IPS-15b (cell line): ENCODE results near the gene CLINT1.
"Not testable (repeated sequence)": the region's sequence is repeated elsewhere in the genome, so short reads cannot be mapped to it uniquely, and the experiment has no call there.

ENCODE experiments used
- H3K27me3 ChIP-seq: one replicate; pipeline ENCODE4 v1.6.1; 2013; ENCODE audit warnings: low read length; ENCODE audit not compliant: control insufficient read depth, insufficient read depth
- H3K36me3 ChIP-seq: one replicate; pipeline ENCODE4 v1.6.1; 2013; ENCODE audit warnings: low read length; ENCODE audit not compliant: control insufficient read depth, insufficient read depth
- H3K4me1 ChIP-seq: one replicate; pipeline ENCODE4 v1.6.1; 2013; ENCODE audit warnings: mild to moderate bottlenecking, low read length; ENCODE audit not compliant: control insufficient read depth, insufficient read depth
- H3K4me3 ChIP-seq: one replicate; pipeline ENCODE4 v1.5.1; 2013; ENCODE audit warnings: low read depth, low read length
- H3K9ac ChIP-seq: one replicate; pipeline ENCODE4 v1.6.1; 2013; ENCODE audit warnings: low read depth, mild to moderate bottlenecking, low read length
- H3K9me3 ChIP-seq: one replicate; pipeline ENCODE4 v1.6.1; 2013; ENCODE audit warnings: mild to moderate bottlenecking, low read length; ENCODE audit not compliant: control insufficient read depth, insufficient read depth

CLINT1 gene

DNA sequence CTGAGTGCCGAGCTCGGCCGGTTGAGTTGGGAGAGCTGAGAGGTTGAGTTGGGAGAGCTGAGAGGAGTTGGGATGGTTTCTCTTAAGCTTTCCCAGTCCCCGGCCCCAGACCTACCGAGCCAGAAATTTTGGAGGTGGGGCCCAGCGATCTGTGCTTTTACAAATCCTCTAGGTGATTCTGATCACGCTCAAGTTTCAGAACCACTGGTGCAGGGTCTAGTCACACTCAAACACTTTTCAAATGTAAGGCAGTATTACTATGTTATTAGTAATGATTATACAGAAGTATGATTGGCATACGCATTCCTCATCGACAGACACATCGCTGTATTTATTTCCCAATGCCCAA, 256 bp upstream of the CLINT1 start:
- H3K36me3 ChIP-seq: no peaks in the 10 kb centered on the region
- no peak overlapping the region for H3K9ac ChIP-seq
- no peaks in the 10 kb centered on the region for H3K27me3 ChIP-seq
- peaks cover 13% of the 10 kb centered on the region for H3K4me1 ChIP-seq
- no peaks in the 10 kb centered on the region for H3K9me3 ChIP-seq
- peak overlapping the region; percentile 93 for H3K4me3 ChIP-seq

DNA sequence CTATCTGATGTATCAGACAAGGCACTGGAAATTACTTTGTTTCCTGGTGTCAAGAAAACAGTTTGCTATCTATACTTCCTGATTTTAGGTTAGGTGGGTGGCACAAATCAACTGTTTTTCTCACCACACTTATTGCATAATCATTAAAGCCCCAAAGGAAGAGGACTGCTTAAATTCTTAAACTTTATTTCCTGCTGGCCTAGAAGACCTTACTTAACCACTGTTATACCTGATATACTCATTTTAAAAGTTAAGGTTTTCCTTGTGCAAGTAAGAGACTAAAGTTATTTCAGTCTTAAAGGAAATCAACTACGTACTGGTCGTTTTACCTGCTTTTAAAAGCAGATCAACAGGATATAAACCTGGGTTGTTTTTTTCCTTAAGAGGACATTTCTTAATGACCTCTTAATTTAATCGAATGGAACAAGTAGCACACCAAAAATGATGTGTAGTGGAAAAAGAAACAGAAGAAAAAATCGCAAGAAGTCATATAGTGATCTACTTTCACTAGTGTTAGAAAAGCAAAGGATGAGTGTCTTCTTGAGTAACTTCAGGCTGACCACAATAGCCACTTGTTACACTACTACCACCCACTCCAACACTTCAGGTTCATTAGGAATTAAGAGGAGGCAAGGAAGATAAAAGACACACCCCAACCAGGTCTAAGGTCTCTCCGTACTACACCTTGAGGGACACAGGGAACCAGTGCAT, 974 bp downstream of the CLINT1 start:
- H3K4me1 ChIP-seq: peaks cover 12% of the 10 kb centered on the region
- no peaks in the 10 kb centered on the region for H3K36me3 ChIP-seq
- peak overlapping the region; percentile 87 for H3K9ac ChIP-seq

DNA sequence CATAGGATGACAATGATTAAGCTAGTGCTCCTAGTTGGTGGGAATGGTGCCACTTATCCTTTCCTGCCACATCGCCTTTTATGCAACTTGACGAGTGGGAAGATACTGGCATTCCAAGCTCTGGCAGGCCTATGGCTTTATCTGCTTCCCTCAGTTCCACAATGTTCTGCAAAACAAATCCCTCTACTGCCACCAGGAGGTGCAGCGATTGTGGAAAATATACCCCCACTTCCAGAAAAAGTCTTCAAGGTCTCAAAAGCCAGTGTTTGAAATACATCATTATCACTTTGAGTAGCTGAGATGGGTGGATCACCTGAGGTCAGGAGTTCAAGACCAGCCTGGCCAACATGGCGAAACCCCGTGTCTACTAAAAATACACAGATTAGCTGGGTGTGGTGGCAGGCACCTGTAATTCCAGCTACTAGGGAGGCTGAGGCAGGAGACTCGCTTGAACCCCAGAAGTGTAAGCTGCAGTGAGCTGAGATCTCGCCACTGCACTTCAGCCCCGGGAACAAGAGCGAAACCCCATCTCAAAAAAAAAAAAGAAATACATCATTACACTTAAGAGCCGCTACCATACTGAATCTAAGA, 3.4 kb downstream of the CLINT1 start:
- Histone ChIP-seq H3K4me1 (peaks cover 2% of the 10 kb centered on the region), H3K9me3 (no peaks in the 10 kb centered on the region), H3K36me3 (no peaks in the 10 kb centered on the region), H3K4me3 (no peak overlapping the region), H3K27me3 (no peaks in the 10 kb centered on the region), H3K9ac (no peak overlapping the region)

More for the DNA sequence above, 974 bp downstream of the CLINT1 start:
- no peaks in the 10 kb centered on the region for H3K9me3 ChIP-seq
- H3K4me3 ChIP-seq: peak overlapping the region; percentile 93
- H3K27me3 ChIP-seq: no peaks in the 10 kb centered on the region

DNA sequence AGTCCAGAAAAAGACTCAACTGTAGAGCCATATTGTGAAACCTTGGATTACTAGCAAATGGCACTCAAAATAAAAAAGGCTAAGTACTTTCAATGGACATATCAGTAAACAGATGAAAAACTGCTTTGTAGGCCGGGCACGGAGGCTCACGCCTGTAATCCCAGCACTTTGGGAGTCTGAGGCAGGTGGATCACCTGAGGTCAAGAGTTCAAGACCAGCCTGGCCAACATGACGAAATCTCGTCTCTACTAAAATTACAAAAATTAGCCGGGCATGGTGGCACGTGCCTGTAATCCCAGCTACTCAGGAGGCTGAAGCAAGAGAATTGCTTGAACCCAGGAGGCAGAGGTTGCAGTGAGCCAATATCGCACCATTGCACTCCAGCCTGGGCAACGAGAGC, 5.6 kb downstream of the CLINT1 start:
- H3K4me1 ChIP-seq, H3K9ac ChIP-seq, H3K9me3 ChIP-seq, H3K4me3 ChIP-seq, H3K36me3 ChIP-seq, H3K27me3 ChIP-seq: not testable (repeated sequence)

DNA sequence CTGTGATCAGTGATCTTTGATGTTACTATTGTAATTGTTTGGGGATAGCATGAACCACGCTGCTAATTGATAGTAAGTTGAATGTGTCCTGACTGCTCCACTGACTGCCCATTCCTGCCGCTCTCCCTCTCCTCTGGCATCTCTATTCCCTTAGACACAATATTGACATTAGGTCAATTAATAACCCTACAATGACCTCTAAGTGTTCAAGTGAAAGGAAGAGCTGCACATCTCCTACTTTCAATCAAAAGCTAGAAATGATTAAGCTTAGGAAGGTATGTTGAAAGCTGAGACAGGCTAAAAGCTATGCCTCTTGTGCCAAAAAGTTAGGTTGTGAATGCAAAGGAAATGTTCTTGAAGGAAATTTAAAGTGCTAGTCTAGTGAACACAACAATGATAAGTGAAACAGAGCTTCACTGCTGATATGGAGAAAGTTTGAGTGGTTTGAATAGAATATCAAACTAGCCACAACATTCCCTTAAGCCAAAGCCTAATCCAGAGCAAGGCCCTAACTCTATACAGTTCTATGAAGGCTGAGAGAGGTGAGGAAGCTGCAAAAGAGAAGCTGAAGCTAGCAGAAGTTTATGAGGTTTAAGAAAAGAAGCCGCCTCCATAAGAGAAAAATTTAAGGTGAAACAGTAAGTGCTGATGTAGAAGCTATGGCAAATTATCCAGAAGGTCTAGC, 12.9 kb downstream of the CLINT1 start:
- peaks cover 4% of the 10 kb centered on the region for H3K4me1 ChIP-seq
- no peak overlapping the region for H3K4me3 ChIP-seq
- no peaks in the 10 kb centered on the region for H3K36me3 ChIP-seq
- no peaks in the 10 kb centered on the region for H3K9me3 ChIP-seq
- H3K9ac ChIP-seq: no peak overlapping the region
- no peaks in the 10 kb centered on the region for H3K27me3 ChIP-seq

DNA sequence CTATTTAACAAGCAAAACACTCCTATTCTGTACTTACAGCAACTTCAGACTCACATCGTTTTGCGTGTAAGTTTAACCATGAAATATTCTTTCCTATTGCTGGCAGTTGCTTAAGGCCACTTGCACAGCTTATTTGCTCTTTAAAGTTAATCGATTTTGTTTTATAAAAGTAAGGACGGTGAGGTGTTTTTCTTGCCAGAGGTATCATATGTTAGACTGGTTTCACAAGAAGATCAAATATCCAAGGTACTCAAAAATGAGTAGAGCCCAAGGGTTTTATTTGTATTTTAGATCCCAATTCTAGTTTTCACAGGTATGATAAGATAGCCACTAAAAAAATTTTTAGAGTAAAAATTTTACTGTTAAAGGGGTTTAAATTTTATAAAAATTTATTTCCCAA, 16.2 kb downstream of the CLINT1 start:
- Histone ChIP-seq H3K4me1 (peaks cover 4% of the 10 kb centered on the region), H3K9ac (no peak overlapping the region), H3K9me3 (no peaks in the 10 kb centered on the region), H3K36me3 (no peaks in the 10 kb centered on the region), H3K4me3 (no peak overlapping the region), H3K27me3 (no peaks in the 10 kb centered on the region)

DNA sequence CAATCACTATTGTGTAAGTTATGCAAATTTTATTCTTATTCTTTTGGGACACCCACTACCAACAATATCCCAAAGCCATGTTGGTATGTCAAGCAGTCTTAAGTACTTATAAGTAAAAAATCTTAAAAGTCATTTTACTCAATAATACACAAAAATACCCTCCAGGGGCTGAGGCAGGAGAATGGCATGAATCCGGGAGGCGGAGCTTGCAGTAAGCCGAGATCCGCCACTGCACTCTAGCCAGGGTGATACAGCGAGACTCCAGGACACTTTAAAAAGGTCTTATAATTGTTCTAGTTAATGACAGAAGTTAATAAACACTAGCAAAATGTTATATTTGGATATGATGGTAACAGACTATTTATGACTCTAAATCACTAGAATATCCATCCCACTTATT, 16.8 kb downstream of the CLINT1 start:
- Histone ChIP-seq H3K9ac (no peak overlapping the region), H3K27me3 (no peaks in the 10 kb centered on the region), H3K9me3 (no peaks in the 10 kb centered on the region), H3K36me3 (no peaks in the 10 kb centered on the region), H3K4me3 (no peak overlapping the region), H3K4me1 (peaks cover 4% of the 10 kb centered on the region)

DNA sequence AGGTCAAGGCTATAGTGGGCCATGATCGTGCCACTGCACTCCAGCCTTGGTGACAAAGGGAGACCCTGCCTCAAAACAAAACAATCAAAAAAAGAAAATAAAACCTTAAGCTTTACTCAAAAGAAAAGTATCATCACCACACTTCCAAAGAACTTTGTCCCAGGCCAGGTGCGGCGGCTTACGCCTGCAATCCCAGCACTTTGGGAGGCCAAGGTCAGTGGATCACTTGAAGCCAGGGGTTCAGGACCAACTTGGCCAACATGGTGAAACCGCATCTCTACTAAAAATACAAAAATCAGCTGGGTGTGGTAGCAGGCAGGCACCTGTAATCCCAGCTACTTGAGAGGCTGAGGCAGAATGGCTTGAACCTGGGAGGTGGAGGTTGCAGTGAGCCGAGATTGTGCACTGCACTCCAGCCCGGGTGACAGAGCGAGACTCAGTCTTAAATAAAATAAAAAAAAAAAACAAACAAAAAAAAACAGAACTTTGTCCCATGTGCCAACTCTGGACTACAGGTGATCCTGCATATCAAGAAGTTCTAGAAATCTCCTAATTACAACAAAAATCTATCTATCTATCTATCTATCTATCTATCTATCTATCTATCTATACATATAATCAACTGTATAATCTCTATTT, 19.7 kb downstream of the CLINT1 start:
- Histone ChIP-seq H3K4me3 (no peak overlapping the region), H3K4me1 (peaks cover 4% of the 10 kb centered on the region), H3K9ac (no peak overlapping the region), H3K9me3 (no peaks in the 10 kb centered on the region), H3K36me3 (no peaks in the 10 kb centered on the region), H3K27me3 (no peaks in the 10 kb centered on the region)

DNA sequence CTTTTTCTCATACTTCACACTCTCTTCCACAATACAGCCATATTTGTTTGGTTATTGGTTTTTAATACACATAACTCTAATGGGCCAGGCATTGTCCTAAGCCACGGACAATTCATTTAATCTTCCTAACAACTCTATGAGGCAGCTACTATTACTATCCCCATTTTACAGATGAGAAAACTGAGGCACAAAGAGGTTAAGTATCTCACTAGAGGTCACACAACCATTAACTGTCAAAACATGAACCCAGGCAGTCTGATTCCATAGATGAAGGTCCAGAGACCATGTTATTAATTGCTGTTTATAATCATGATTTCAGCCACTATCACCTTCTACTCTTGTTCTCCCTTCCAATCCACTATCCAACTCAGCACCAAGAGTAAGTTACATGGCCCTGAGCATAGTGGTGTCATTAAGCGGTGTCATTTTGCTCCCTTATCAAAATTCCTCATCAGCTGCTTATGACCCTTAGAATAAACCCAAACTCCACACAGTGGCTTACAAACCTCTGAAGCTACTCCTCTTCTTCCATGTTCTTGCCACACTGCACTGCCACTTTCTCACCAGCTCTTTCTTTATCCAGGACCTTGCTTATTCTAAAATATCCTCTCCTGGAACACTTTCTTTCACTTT, 22.7 kb downstream of the CLINT1 start:
- H3K9ac ChIP-seq: no peak overlapping the region
- no peaks in the 10 kb centered on the region for H3K27me3 ChIP-seq
- H3K36me3 ChIP-seq: no peaks in the 10 kb centered on the region
- H3K4me1 ChIP-seq: no peaks in the 10 kb centered on the region
- H3K9me3 ChIP-seq: no peaks in the 10 kb centered on the region
- H3K4me3 ChIP-seq: no peak overlapping the region

DNA sequence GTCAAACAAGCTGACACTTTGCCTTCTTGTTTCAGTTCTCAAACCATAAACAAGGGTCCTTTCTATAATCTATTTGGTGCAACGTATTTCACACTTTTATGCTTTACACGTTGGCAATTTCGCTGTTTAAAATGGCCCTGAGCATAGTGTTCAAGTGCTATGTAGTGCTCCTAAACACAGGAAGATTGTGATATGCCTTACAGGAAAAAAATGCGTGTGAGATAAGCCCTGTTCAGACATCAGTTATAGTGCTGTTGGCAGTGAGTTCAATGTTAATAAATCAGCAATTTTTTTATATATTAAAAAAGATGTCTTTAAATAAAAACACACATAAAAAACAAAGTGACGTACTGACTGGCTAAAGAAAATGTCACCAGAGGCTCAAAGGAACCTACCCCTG, 23.9 kb downstream of the CLINT1 start:
- Histone ChIP-seq H3K9me3 (no peaks in the 10 kb centered on the region), H3K4me3 (no peak overlapping the region), H3K4me1 (no peaks in the 10 kb centered on the region), H3K9ac (no peak overlapping the region), H3K27me3 (no peaks in the 10 kb centered on the region), H3K36me3 (no peaks in the 10 kb centered on the region)

DNA sequence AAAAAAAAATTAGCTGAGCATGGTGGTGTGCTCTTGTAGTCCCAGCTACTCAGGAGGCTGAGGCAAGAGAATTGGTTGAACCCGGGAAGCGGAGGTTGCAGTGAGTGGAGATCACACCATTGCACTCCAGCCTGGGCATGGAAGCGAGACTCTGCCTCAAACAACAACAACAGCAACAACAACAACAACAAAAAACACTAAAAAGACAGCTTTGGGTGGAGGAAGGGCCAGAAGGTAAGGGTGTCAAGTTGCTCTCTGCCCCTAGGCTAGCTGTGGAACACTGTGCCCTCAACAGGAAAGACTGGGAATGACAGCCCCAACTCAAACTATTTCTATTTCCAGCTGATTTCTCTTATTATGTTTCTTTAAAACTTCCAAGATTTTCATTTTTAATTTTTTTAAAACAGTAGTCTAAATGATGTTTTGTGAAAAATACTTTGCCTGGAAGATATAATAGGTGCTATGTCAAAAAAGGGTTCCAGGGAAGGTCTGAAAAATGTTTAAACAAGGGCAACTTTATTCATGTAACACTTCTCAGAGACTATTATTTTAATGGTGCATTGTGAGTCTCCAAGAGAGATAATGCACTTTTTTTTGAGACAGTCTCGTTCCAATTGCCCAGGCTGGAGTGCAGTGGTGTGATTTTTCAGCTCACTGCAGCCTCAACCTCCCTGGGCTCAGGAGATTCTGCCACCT, 29.9 kb downstream of the CLINT1 start:
- no peaks in the 10 kb centered on the region for H3K9me3 ChIP-seq
- H3K27me3 ChIP-seq: no peaks in the 10 kb centered on the region
- no peak overlapping the region for H3K9ac ChIP-seq
- no peak overlapping the region for H3K4me3 ChIP-seq
- peaks cover 3% of the 10 kb centered on the region for H3K4me1 ChIP-seq
- H3K36me3 ChIP-seq: no peaks in the 10 kb centered on the region
